GM12873 (cell line): ENCODE measurements around the gene OR6C74.

ENCODE experiments used
- TF ChIP-seq, protein P1 (sequence below): IDR thresholded peaks from 2 replicates; pipeline ENCODE4 v1.5.1; 2012; ENCODE audit warnings: low read depth, mild to moderate bottlenecking, moderate library complexity, low read length, control low read depth; ENCODE audit not compliant: insufficient read depth; ENCODE audit errors: missing control alignments

The OR6C74 gene

DNA sequence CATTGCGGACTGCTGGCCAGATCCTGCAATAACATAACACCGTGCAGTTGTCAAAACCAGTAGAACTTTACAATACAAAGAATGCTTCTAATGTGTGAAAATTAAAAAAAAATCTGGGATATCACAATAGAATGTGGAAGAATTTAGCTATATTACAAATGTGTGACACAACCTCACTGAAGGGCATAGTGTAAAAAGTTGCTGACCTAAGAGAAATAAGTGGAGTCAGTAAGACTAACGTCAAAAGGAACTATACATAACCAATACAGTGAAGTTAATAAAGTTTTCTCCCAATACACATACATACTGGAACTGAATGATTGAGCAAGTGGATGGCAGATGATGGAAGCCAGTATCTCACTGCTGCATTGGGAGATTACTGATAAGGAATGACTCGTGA is 12.4 kb downstream of the OR6C74 start:
- TF ChIP-seq, protein P1, sequence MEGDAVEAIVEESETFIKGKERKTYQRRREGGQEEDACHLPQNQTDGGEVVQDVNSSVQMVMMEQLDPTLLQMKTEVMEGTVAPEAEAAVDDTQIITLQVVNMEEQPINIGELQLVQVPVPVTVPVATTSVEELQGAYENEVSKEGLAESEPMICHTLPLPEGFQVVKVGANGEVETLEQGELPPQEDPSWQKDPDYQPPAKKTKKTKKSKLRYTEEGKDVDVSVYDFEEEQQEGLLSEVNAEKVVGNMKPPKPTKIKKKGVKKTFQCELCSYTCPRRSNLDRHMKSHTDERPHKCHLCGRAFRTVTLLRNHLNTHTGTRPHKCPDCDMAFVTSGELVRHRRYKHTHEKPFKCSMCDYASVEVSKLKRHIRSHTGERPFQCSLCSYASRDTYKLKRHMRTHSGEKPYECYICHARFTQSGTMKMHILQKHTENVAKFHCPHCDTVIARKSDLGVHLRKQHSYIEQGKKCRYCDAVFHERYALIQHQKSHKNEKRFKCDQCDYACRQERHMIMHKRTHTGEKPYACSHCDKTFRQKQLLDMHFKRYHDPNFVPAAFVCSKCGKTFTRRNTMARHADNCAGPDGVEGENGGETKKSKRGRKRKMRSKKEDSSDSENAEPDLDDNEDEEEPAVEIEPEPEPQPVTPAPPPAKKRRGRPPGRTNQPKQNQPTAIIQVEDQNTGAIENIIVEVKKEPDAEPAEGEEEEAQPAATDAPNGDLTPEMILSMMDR = no peak

DNA sequence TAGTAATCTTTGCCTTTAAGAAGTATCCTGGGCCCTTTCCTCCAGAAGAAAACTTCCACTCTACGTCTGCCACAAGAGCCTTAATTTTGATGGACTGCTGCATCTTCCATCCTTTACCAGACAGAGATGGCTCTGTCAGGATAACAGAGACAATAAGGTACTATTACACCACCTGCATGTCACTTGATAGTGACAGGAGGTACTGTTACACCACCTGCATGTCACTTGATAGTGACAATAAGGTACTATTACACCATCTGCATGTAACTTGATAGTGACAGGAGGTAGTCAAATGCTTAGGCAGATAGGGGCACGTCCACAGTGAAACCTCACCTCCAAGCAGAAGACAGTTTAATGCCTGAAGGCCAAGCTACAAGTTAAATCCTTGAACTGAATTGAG is 13.9 kb downstream of the OR6C74 start:
- TF ChIP-seq, protein P1 = no peak

DNA sequence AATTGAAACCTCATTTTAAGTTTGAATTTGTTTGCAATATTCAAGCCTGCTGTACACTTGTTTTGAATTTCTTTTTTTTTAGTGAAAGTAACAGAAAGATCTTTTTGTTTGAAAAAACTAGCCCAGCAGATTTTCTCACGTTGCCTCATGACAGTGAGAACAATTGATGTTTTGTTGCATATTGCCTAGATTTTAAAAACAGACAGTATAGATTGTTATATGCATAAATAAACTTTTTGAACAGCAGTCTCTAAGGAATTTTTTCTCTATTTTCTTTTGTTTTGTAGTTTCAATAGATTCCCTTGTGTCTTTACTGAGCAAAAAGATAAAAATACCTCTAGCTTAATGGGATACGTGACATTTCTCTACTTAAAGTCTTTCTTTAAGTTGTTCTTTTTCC is 36.6 kb downstream of the OR6C74 start:
- TF ChIP-seq, protein P1 = no peak

DNA sequence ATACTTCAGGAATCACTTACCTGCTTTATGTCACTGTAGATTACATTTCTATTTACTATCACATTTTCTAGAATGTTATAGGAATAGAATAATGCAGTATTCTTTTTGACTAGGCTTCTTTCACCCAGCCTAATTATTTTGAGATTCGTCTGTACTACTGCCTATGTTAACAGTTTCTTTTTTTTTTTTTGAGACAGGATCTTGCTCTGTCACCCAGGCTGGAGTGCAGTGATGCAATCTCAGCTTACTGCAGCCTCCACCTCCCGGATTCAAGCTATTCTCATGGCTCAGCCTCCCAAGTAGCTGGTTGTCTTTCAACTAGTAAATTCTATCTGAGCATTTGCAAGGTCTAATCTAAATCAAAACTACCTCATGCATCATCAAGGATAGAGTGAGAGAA is 45.6 kb downstream of the OR6C74 start:
- TF ChIP-seq, protein P1 = no peak
